Lung (tissue), 12 donors: ENCODE measurements around the gene PTPRT. TPM values are rescaled to one million over a fixed set of nuclear protein-coding genes. Genes with fewer than 3 reads are reported as not detected.
A peak's percentile ranks its signal among the peaks of the same experiment; 100 is the strongest.

Source experiments
- ATAC-seq: fragments of 200-7000 bp; cut with Tn5 transposase; one replicate; pipeline ENCODE4 v1.9.1; 2020; ENCODE audit warnings: moderate number of reproducible peaks; ENCODE audit not compliant: insufficient read depth, low FRiP score
- DNase-seq, 3 donors: peaks; one replicate each; pipeline ENCODE4 v3.0.0-alpha.2; 2013 to 2017
- H3K27ac ChIP-seq, 2 donors: one replicate each; pipeline ENCODE4 v1.5.1; 2013; ENCODE audit warnings: mild to moderate bottlenecking in 2 of 2, moderate library complexity in 2 of 2, control low read depth in 1 of 2, inconsistent platforms in 1 of 2, low read depth in 1 of 2, low read length in 1 of 2
- H3K27me3 ChIP-seq, 3 donors: one replicate each; pipeline ENCODE4 v1.5.1; 2013; ENCODE audit warnings: low read length in 2 of 3; ENCODE audit not compliant: control insufficient read depth in 3 of 3, insufficient read depth in 3 of 3
- H3K36me3 ChIP-seq, 4 donors: one replicate each; pipeline ENCODE4 v1.5.1; 2013; ENCODE audit warnings: low read length in 4 of 4, mild to moderate bottlenecking in 1 of 4, moderate library complexity in 1 of 4; ENCODE audit not compliant: control insufficient read depth in 4 of 4, insufficient read depth in 4 of 4
- H3K4me1 ChIP-seq, 5 donors: one replicate each; pipeline ENCODE4 v1.5.1; 2013; ENCODE audit warnings: low read length in 5 of 5, mild to moderate bottlenecking in 2 of 5, moderate library complexity in 1 of 5; ENCODE audit not compliant: control insufficient read depth in 5 of 5, insufficient read depth in 5 of 5
- H3K4me3 ChIP-seq: one replicate; pipeline ENCODE4 v1.5.1; 2013; ENCODE audit warnings: mild to moderate bottlenecking, control low read depth, moderate library complexity
- H3K9ac ChIP-seq, 2 donors: one replicate each; pipeline ENCODE4 v1.5.1; 2013; ENCODE audit warnings: low read length in 2 of 2, control low read depth in 1 of 2; ENCODE audit not compliant: insufficient read depth in 1 of 2
- H3K9me3 ChIP-seq, 4 donors: one replicate each; pipeline ENCODE4 v1.5.1; 2013; ENCODE audit warnings: low read length in 3 of 4, mild to moderate bottlenecking in 1 of 4, moderate library complexity in 1 of 4; ENCODE audit not compliant: control insufficient read depth in 4 of 4, insufficient read depth in 3 of 4
- CTCF ChIP-seq: IDR thresholded peaks from 2 replicates; pipeline ENCODE4 v1.5.1; 2012; ENCODE audit warnings: mild to moderate bottlenecking; ENCODE audit errors: control extremely low read depth, extremely low read depth
- WGBS, 2 donors: extraction: QIAGEN DNeasy Blood & Tissue Kit; methylation state at CpG; one replicate each; pipeline ENCODE4 v1.1.7; 2013; 5-methylcytosine and 5-hydroxymethylcytosine counted together
- polyA plus RNA-seq, 2 donors: library from polyadenylated mRNA; stranded (reverse); fragments of 200-250 nt; gene quantifications; one replicate each; pipeline ENCODE4 v1.2.1, GENCODE V29; 2013
- total RNA-seq, 2 donors: library from RNA; depleted of rRNA in 1 of 2; stranded (reverse); fragments of >200 nt in 1 of 2; gene quantifications; one replicate each; pipeline ENCODE4 v1.2.1, GENCODE V29; 2014 to 2021
- donor health status: control.
- donor health status: control.
- donor health status: Bipolar disorder and iron deficiency.
- donor health status: healthy.
- donor health status: DM: yes; HTN: yes; CAD: no.

The PTPRT gene
- total and polyA plus RNA-seq, 4 donors = 0.37 to 13.8 (median 6.1) TPM

- Histone ChIP-seq H3K4me1 (peaks cover 0 to 24% (median 4%) of the 10 kb centered on the region in 5 donors), H3K4me3 (no peak overlapping the region), H3K27me3 (no peaks in the 10 kb centered on the region), H3K27ac (no peak overlapping the region), H3K9ac (no peak overlapping the region), H3K36me3 (no peaks in the 10 kb centered on the region), H3K9me3 (peaks cover 0 to 2% (median 0%) of the 10 kb centered on the region in 4 donors)
- no peak for ATAC-seq
- WGBS, 2 donors = 67 to 80% methylated on average over 6 of the region's 6 CpGs
- TF ChIP-seq CTCF = no peak
- peak in 2 of 3 donors; percentile 55 to 81 for DNase-seq
Observed at GRCh38 chr20:43161716-43162115, 28.0 kb downstream of the PTPRT start.

GRCh38 chr20:43160941-43161340 is 28.8 kb downstream of the PTPRT start:
- peaks cover 0 to 2% (median 0%) of the 10 kb centered on the region in 4 donors for H3K9me3 ChIP-seq
- WGBS, 2 donors = 67 to 84% methylated on average over 6 of the region's 6 CpGs
- peaks cover 0 to 24% (median 4%) of the 10 kb centered on the region in 5 donors for H3K4me1 ChIP-seq
- no peak overlapping the region for H3K27ac ChIP-seq
- no peak overlapping the region for H3K9ac ChIP-seq
- H3K36me3 ChIP-seq = no peaks in the 10 kb centered on the region
- no peak for TF ChIP-seq CTCF
- peak; percentile 45 to 85 (median 71) for DNase-seq
- no peak for ATAC-seq
- H3K27me3 ChIP-seq = no peaks in the 10 kb centered on the region
- no peak overlapping the region for H3K4me3 ChIP-seq

DNA sequence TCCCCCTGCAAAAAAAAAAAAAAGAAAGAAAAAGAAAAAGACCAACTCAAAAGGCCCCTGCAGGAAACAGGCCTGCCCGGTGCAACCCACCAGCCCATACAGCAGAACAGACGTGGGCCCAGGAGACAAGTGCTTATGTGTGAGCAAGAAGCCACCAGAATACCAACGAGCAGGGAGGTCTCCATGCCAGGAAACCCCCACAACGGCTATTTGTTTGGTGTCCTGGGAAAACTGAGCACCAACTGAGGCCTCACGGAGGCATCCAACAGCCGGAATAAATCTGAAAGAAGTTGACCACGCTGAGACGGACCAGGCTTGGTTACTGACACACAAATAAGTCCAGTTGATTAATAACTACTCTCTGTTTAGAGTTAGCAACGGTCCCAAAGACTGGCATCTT is 29.7 kb downstream of the PTPRT start:
- Histone ChIP-seq H3K27ac (no peak overlapping the region), H3K27me3 (peaks cover 0 to 3% (median 0%) of the 10 kb centered on the region in 3 donors), H3K9me3 (peaks cover 0 to 2% (median 0%) of the 10 kb centered on the region in 4 donors), H3K36me3 (no peaks in the 10 kb centered on the region), H3K9ac (no peak overlapping the region), H3K4me1 (peaks cover 0 to 24% (median 4%) of the 10 kb centered on the region in 5 donors), H3K4me3 (no peak overlapping the region)
- TF ChIP-seq CTCF = no peak
- DNase-seq (no peak), ATAC-seq (no peak)
- WGBS, 2 donors = 71 to 74% methylated on average over 9 of the region's 9 CpGs
